Skeletal muscle tissue (tissue), 4 donors: Measurements from ENCODE around the gene CAPN8. TPM values are rescaled to one million over a fixed set of nuclear protein-coding genes. Genes with fewer than 3 reads are reported as not detected.

Experiments used
- H3K27ac ChIP-seq: one replicate; pipeline ENCODE4 v1.7.0; 2013; ENCODE audit warnings: mild to moderate bottlenecking, low read depth, low read length, inconsistent platforms
- H3K27me3 ChIP-seq, 3 donors: one replicate each; pipeline ENCODE4 v1.7.0; 2013; ENCODE audit warnings: low read length in 3 of 3; ENCODE audit not compliant: control insufficient read depth in 3 of 3, insufficient read depth in 3 of 3
- H3K36me3 ChIP-seq, 3 donors: one replicate each; pipeline ENCODE4 v1.7.0; 2013; ENCODE audit warnings: low read length in 3 of 3; ENCODE audit not compliant: control insufficient read depth in 3 of 3, insufficient read depth in 3 of 3
- H3K4me1 ChIP-seq, 3 donors: one replicate each; pipeline ENCODE4 v1.7.0; 2013; ENCODE audit warnings: low read length in 3 of 3, mild to moderate bottlenecking in 3 of 3; ENCODE audit not compliant: control insufficient read depth in 3 of 3, insufficient read depth in 3 of 3
- H3K4me3 ChIP-seq, 3 donors: one replicate each; pipeline ENCODE4 v1.7.0; 2013; ENCODE audit warnings: low read length in 3 of 3
- H3K9ac ChIP-seq, 3 donors: one replicate each; pipeline ENCODE4 v1.7.0; 2013; ENCODE audit warnings: low read length in 3 of 3, mild to moderate bottlenecking in 3 of 3, moderate library complexity in 2 of 3, low read depth in 1 of 3
- H3K9me3 ChIP-seq, 3 donors: one replicate each; pipeline ENCODE4 v1.7.0; 2013; ENCODE audit warnings: low read length in 3 of 3; ENCODE audit not compliant: control insufficient read depth in 3 of 3
- total RNA-seq: library from RNA; depleted of rRNA; stranded (reverse); fragments of >200 nt; gene quantifications from one replicate; pipeline ENCODE4 v1.2.3, GENCODE V29; 2014
- donor health status: Osteomylitis.

CAPN8 gene
- total RNA-seq, 1 donor from 2014 or later, result 1.0 TPM

GRCh38 chr1:223621312-223621734 is 44.2 kb downstream of the CAPN8 start:
- Histone ChIP-seq H3K27me3 (no peaks in the 10 kb centered on the region), H3K36me3 (no peaks in the 10 kb centered on the region), H3K9me3 (no peaks in the 10 kb centered on the region), H3K9ac (no peak overlapping the region), H3K27ac (no peak overlapping the region), H3K4me3 (no peak overlapping the region), H3K4me1 (peaks cover 0 to 2% (median 0%) of the 10 kb centered on the region in 3 donors)

GRCh38 chr1:223620297-223620897 is 45.1 kb downstream of the CAPN8 start:
- Histone ChIP-seq H3K9me3 (no peaks in the 10 kb centered on the region), H3K4me1 (peaks cover 0 to 2% (median 0%) of the 10 kb centered on the region in 3 donors), H3K36me3 (no peaks in the 10 kb centered on the region), H3K4me3 (no peak overlapping the region), H3K27ac (no peak overlapping the region), H3K27me3 (no peaks in the 10 kb centered on the region), H3K9ac (no peak overlapping the region)

- no peak overlapping the region for H3K4me3 ChIP-seq
- H3K36me3 ChIP-seq, result no peaks in the 10 kb centered on the region
- no peak overlapping the region for H3K27ac ChIP-seq
- H3K27me3 ChIP-seq, result no peaks in the 10 kb centered on the region
- H3K4me1 ChIP-seq, result peaks cover 0 to 2% (median 0%) of the 10 kb centered on the region in 3 donors
- no peak overlapping the region for H3K9ac ChIP-seq
- H3K9me3 ChIP-seq, result no peaks in the 10 kb centered on the region
These were observed 46.8 kb downstream of the CAPN8 start for GRCh38 chr1:223618680-223619079.

DNA sequence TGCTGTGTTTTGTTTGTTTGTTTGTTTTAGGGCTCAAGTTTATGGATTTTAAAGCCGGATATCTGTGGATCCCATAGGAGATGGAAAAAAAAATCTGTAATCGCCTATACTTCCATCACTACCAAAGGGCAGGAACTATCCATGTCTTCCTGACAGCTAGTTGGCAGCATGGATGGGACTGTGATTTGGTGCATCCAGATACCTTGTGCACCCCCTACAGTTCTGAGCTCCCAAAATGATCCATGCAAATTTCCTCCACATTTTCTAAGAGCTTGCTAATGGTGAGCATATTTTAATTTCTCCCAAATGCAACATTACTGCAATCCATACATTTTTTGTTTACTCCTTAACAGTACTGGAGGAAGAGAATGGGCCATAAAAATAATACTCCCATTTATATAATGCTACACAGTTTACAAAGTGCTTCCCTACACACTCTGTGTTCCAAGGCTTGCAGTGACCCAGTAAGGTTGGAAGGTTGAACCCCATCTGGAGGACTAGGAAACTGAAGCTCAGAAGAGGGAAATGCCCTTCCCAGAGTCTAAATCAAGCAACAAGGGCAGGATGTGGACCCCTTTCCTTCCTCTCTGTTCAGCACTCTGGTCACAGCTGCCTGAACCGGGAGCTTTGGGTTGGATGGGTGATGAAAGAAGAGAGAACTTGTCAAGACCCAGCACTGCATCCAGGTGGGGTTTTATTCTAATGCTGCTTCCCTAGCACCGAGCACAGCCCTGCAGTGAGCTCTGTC is 48.0 kb downstream of the CAPN8 start:
- Histone ChIP-seq H3K9ac (no peak overlapping the region), H3K9me3 (no peaks in the 10 kb centered on the region), H3K4me3 (no peak overlapping the region), H3K27me3 (no peaks in the 10 kb centered on the region), H3K36me3 (no peaks in the 10 kb centered on the region), H3K27ac (no peak overlapping the region), H3K4me1 (peaks cover 0 to 2% (median 0%) of the 10 kb centered on the region in 3 donors)

GRCh38 chr1:223616586-223616985 is 48.9 kb downstream of the CAPN8 start:
- Histone ChIP-seq H3K36me3 (no peaks in the 10 kb centered on the region), H3K4me1 (peaks cover 0 to 2% (median 0%) of the 10 kb centered on the region in 3 donors), H3K4me3 (no peak overlapping the region)

GRCh38 chr1:223611936-223612335 is 53.6 kb downstream of the CAPN8 start:
- no peak overlapping the region for H3K27ac ChIP-seq
- no peak overlapping the region for H3K9ac ChIP-seq
- no peaks in the 10 kb centered on the region for H3K4me1 ChIP-seq
- H3K36me3 ChIP-seq, result no peaks in the 10 kb centered on the region
- H3K9me3 ChIP-seq, result no peaks in the 10 kb centered on the region
- H3K4me3 ChIP-seq, result no peak overlapping the region
- no peaks in the 10 kb centered on the region for H3K27me3 ChIP-seq

More at GRCh38 chr1:223616586-223616985, 48.9 kb downstream of the CAPN8 start:
- Histone ChIP-seq H3K9me3 (no peaks in the 10 kb centered on the region), H3K27ac (no peak overlapping the region), H3K9ac (no peak overlapping the region), H3K27me3 (no peaks in the 10 kb centered on the region)

DNA sequence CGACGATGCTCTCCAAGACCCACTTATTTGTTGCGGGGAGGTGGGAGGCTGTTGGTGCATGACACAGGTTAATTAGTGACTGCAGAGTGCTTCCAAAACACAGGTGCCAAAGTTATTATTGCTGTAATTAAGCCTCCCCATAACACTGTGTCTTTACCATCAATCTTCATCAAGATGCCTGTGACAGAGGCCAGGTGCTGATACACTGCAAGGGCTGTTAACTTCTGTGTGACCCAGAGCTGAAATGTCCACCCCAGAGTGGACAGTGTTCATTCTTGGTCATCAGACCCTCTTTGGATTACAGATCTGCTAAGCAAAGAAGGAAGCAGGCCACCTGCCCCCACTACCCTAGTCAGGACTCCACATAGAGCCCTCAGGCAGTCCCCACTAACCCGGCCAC is 55.5 kb downstream of the CAPN8 start:
- Histone ChIP-seq H3K9me3 (no peaks in the 10 kb centered on the region), H3K27ac (no peak overlapping the region), H3K4me1 (no peaks in the 10 kb centered on the region), H3K27me3 (no peaks in the 10 kb centered on the region), H3K36me3 (no peaks in the 10 kb centered on the region), H3K9ac (no peak overlapping the region), H3K4me3 (no peak overlapping the region)

GRCh38 chr1:223609066-223609465 is 56.4 kb downstream of the CAPN8 start:
- Histone ChIP-seq H3K27me3 (no peaks in the 10 kb centered on the region), H3K27ac (no peak overlapping the region), H3K4me1 (no peaks in the 10 kb centered on the region), H3K9me3 (no peaks in the 10 kb centered on the region), H3K4me3 (no peak overlapping the region), H3K36me3 (no peaks in the 10 kb centered on the region), H3K9ac (no peak overlapping the region)

- no peaks in the 10 kb centered on the region for H3K36me3 ChIP-seq
- no peaks in the 10 kb centered on the region for H3K4me1 ChIP-seq
- no peaks in the 10 kb centered on the region for H3K9me3 ChIP-seq
- no peak overlapping the region for H3K4me3 ChIP-seq
- no peak overlapping the region for H3K27ac ChIP-seq
- no peaks in the 10 kb centered on the region for H3K27me3 ChIP-seq
- no peak overlapping the region for H3K9ac ChIP-seq
These were observed 107.0 kb downstream of the CAPN8 start for GRCh38 chr1:223558512-223558911.

- Histone ChIP-seq H3K9ac (no peak overlapping the region), H3K4me3 (no peak overlapping the region), H3K36me3 (no peaks in the 10 kb centered on the region), H3K27ac (no peak overlapping the region), H3K4me1 (no peaks in the 10 kb centered on the region), H3K27me3 (no peaks in the 10 kb centered on the region), H3K9me3 (no peaks in the 10 kb centered on the region)
These were observed 108.4 kb downstream of the CAPN8 start for GRCh38 chr1:223557130-223557475.
